Left colon (tissue), 2 donors: ENCODE measurements around the gene ADTRP. TPM values are rescaled to one million over a fixed set of nuclear protein-coding genes. Genes with fewer than 3 reads are reported as not detected.

Source experiments
- ATAC-seq: fragments of 200-7000 bp; cut with Tn5 transposase; one replicate; pipeline ENCODE4 v1.9.1; 2020; ENCODE audit warnings: mild to moderate bottlenecking, moderate library complexity
- DNase-seq, 2 donors: peaks; one replicate each; pipeline ENCODE4 v3.0.0-alpha.2; 2020
- intact Hi-C, 2 donors: fragments of 100-400 bp; cut with DNase I in 1 of 2; cut with micrococcal nuclease in 1 of 2; formaldehyde crosslinking; loops; one replicate each; pipeline versions ENCODE4 v1.11.2 to v1.14.0; 2022; cut with DNase I, micrococcal nuclease
- long read RNA-seq: library from polyadenylated mRNA; unstranded; transcript quantifications from one replicate; pipeline ENCODE4 v2.0.0, GENCODE V29; 2021
- total RNA-seq, 2 donors: library from RNA; stranded (reverse); fragmentation: NEBNext Ultra II Directional; extraction: Animal tissue kit (Norgen Biotek cat#: 25700); gene quantifications; one replicate each; pipeline ENCODE4 v1.2.1, GENCODE V29; 2021
- donor health status: DM: no; HTN: no; CAD: no.
- donor health status: DM: yes; HTN: yes; CAD: no.

ADTRP gene
- 100 to 1,000 TPM; 106 to 124 TPM for total RNA-seq
- long read RNA-seq, transcript ADTRP-203 (6 exons, 2,058 nt): major isoform, 97 of 124 reads
- long read RNA-seq, partial matches to known transcripts: 10 of 124 reads
- long read RNA-seq, other reads (novel, unspliced or antisense): 16 of 124 reads

- intact Hi-C loops: no loop called here
- peak; percentile 56 to 60 for DNase-seq
- peak; percentile 86 for ATAC-seq
These were observed at the start of gene ADTRP for GRCh38 chr6:11778648-11779328. Gene ADTRP, minus strand, starts transcription at chr6:11778803. Its CDS starts 44 bp downstream, at chr6:11778759.

DNA sequence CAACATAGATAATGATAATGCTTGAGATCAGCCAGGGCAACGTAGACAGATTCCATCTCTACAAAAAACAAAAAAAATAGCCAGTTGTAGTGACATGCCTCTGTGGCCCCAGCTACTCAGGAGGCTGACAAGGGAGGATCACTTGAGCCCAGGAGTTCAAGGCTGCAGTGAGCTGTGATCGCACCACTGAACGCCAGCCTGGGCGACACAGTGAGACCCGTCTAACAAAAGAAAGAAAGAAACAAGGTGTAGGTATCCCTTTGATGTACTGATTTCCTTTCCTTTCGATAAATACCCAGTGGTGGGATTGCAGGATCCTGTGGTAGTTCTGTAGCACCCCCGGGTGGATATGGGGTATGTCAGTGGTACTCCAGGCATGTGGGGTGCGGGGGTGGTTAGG lies 48.2 kb upstream of the ADTRP start:
- ATAC-seq (no peak), DNase-seq (no peak)
- intact Hi-C loops: no loop called here

GRCh38 chr6:11824986-11825385 lies 46.4 kb upstream of the ADTRP start:
- DNase-seq (no peak), ATAC-seq (no peak)
- intact Hi-C loops: no loop called here

- DNase-seq (no peak), ATAC-seq (no peak)
- intact Hi-C loops: no loop called here
These were observed 43.7 kb upstream of the ADTRP start for GRCh38 chr6:11822346-11822745.

- DNase-seq (no peak), ATAC-seq (no peak)
- intact Hi-C loops: no loop called here
These were observed 43.2 kb upstream of the ADTRP start for GRCh38 chr6:11821781-11822180.

GRCh38 chr6:11820821-11821220 lies 42.2 kb upstream of the ADTRP start:
- intact Hi-C loops: no loop called here
- no peak for ATAC-seq
- no peak for DNase-seq

DNA sequence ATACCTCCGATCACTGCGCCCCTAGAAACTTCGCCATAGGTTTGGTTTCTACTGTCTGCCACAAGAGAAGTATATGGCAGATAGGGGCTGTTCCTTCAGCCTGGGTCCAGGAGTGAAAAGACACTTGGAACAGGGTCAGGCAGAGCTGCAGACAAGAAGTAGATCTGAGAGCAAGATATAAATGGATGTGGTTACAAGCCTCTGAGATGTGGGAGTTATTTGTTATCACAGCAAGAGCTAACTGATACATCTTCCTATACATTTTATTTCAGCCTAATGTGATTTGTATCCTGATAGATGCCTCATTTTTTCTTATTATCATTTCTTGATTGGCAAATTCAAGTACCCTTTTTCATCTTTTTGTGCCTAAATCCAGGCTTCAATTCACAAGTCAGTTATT lies 40.9 kb upstream of the ADTRP start:
- ATAC-seq (no peak), DNase-seq (no peak)
- intact Hi-C loops: no loop called here

DNA sequence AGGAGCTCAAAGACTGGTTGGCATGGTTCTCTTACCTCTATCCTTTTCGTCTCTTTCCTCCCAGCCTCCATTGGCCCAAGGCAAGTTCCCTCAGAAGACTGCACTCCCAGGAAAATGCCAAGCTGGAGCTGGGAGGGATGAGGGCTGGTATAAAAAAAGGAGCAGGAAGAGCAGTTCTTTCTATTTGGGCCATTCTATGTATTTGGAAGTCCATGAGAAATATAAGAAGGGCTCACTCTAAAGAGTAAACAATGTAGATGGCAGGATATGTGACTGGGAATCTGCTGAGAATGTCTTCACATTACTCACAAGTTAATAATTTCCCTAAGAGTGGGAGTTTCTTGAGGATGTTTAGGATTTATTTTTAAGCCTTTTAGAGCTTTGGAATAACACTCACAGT lies 36.6 kb upstream of the ADTRP start:
- intact Hi-C loops: no loop called here
- DNase-seq: no peak
- no peak for ATAC-seq

DNA sequence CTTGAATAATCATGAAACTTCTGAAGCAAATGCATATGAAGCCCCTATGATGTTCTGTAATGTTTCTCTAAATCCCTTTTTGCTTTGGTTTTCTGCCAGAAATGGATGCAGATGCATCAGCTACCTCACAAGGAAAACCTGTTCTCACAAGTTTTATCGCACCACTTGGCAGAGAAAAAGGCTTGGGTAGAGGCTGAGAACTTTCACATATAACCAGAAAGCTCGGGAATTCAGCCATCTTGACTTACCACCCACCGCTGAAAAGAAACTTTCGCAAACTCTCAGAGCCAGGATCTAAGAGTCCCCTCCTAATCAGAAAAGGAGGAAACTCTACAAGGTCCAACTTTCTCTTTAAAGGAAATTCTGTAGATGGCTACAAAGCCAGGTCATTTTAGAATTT lies 36.2 kb upstream of the ADTRP start:
- ATAC-seq: no peak
- intact Hi-C loops: no loop called here

DNA sequence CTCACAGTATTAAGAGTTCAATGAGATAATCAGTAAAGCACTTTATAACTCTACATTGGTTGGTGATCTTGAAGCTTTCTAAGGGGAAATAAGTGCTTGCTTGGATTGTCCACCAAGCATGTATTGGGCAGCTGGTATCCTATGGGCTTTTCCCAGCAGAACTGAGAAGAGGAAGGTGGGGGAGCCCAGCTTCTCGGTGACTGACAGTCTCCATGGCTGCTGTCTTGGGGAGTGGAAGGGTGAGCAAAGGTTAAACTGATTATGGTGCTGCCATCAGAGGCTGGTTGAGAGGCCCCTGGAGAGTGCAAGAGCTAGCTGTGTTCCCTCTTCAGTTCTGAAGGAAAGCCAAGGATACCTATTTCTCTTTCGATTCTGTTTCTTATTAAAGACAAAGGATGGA lies 35.5 kb upstream of the ADTRP start:
- DNase-seq (no peak), ATAC-seq (no peak)
- intact Hi-C loops: no loop called here

More for the DNA sequence above, 36.2 kb upstream of the ADTRP start:
- DNase-seq: no peak

- intact Hi-C loops: no loop called here
- no peak for ATAC-seq
- no peak for DNase-seq
These were observed 35.0 kb upstream of the ADTRP start for GRCh38 chr6:11813606-11814005.

- intact Hi-C loops: no loop called here
- DNase-seq: no peak
- no peak for ATAC-seq
These were observed 34.3 kb upstream of the ADTRP start for GRCh38 chr6:11812951-11813350.

- no peak for ATAC-seq
- intact Hi-C loops: no loop called here
- no peak for DNase-seq
These were observed 33.8 kb upstream of the ADTRP start for GRCh38 chr6:11812439-11812838.

DNA sequence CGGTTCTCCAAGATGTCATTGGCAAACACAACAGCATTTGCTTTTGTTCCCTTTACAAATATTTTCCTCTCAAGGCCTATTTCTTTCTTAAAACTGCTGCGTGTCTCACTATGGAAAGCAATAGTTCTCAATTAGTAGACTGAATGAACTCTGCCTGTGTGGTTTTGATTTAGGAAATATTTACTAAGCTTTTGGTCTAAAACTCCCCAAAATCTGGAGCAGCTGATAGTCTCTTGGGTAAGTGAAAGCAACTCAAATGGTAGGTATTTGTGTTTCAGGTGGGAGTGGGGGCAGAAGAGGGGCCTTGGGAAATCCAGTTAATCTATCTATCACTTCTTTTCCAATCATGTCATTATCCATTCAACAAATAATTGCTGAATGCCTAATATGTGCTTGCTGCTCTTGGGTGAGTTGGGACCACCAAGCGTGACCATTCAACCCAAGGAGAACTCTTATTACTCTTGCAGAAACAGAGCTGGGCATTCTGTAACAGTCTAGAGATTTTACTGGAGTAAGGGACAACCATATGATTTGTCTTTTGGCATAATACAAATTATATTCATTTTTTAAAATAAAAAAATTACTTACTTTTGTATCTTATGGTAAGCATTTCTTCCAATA lies 33.2 kb upstream of the ADTRP start:
- intact Hi-C loops: no loop called here
- ATAC-seq: no peak
- DNase-seq: no peak

- DNase-seq (no peak), ATAC-seq (no peak)
- intact Hi-C loops: no loop called here
These were observed 32.4 kb upstream of the ADTRP start for GRCh38 chr6:11810854-11811643.

- intact Hi-C loops: no loop called here
- ATAC-seq: peak; percentile 88
- peak; percentile 90 for DNase-seq
These were observed 31.5 kb upstream of the ADTRP start for GRCh38 chr6:11810039-11810541.

DNA sequence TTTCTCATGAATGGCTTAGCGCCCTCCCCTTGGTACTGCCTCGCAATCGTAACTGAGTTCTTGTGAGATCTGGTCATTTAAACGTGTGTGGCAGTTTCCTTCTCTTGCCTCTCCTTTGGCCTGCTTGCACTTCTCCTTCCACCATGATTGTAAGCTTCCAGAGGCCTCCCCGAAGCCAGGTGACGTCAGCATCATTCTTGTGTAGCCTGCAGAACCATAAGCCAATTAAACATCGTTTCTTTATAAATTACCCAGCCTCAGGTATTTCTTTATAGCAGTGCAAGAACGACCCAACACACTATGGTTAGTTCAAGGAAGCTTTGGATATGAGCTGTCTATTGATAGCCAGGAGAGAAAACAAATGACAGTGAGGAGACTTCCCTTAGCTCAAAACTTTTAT lies 29.5 kb upstream of the ADTRP start:
- DNase-seq: no peak
- ATAC-seq: no peak
- intact Hi-C loops: no loop called here

DNA sequence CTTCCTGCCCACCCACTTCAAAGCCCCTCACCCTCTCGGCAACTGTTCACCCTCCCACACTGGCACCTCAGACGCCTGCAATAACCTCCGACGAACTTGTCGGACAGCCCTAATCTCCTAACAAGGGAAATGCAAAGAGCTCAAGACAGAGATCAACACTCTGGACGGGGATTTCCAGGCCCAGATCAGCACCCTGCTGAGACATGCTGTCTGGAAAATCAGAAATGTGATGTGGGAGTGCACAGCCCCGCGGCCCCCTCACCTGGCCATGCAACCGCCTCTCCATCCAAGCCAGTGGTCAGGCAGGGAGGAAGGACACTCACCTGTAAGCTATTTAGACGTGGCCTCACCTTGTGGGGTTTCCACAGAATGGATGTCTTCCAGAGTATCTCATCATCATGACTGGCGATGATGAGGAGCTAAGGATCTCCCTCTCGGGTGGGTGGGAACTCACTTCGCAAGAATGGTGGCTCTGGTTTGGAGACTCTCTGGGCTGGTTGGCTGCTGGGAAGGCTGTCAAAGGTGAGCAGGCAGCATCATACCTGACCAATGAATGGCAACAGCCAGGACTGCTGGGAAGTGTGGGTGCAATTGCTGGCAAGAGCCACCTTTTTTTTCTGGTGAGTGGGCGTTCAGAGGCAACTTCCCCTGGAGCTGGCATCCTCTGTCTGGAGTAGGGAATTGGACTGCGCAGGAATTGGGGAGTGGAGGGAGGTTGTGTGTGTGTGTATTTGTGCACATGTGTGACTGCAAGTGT lies 28.1 kb upstream of the ADTRP start:
- no peak for ATAC-seq
- intact Hi-C loops: no loop called here
- DNase-seq: no peak
